Mucosa of descending colon (tissue), 3 donors: ENCODE data around the gene JPT1. TPM values are rescaled to one million over a fixed set of nuclear protein-coding genes. Genes with fewer than 3 reads are reported as not detected.

Experiments used
- ATAC-seq: fragments of 200-7000 bp; cut with Tn5 transposase; one replicate; pipeline ENCODE4 v1.9.1; 2020; ENCODE audit warnings: mild to moderate bottlenecking, moderate library complexity
- DNase-seq, 3 donors: peaks; one replicate each; pipeline ENCODE4 v3.0.0-alpha.2; 2020
- H3K36me3 ChIP-seq: fragments of 200-600 bp; one replicate; pipeline ENCODE4 v1.8.0; 2021; ENCODE audit warnings: low read depth, mild to moderate bottlenecking
- H3K4me1 ChIP-seq: fragments of 200-600 bp; one replicate; pipeline ENCODE4 v1.8.0; 2021; ENCODE audit warnings: low read depth, mild to moderate bottlenecking
- H3K4me3 ChIP-seq: fragments of 200-600 bp; one replicate; pipeline ENCODE4 v1.8.0; 2021; ENCODE audit warnings: mild to moderate bottlenecking
- H3K9me3 ChIP-seq: fragments of 200-600 bp; one replicate; pipeline ENCODE4 v1.8.0; 2021; ENCODE audit warnings: mild to moderate bottlenecking
- intact Hi-C, 2 donors: fragments of 100-400 bp; cut with DNase I in 1 of 2; cut with micrococcal nuclease in 1 of 2; formaldehyde crosslinking; loops; one replicate each; pipeline versions ENCODE4 v1.11.0 to v1.11.1; 2022; cut with DNase I, micrococcal nuclease
- total RNA-seq, 3 donors: library from RNA; stranded (reverse); fragmentation: NEBNext Ultra II Directional in 2 of 3; extraction: Animal tissue kit (Norgen Biotek cat#: 25700) in 2 of 3; gene quantifications; one replicate each; pipeline versions ENCODE4 v1.2.1 to v1.2.4, GENCODE V29; 2021 to 2023
- TF ChIP-seq, protein P1 (sequence below): fragments of 200-600 bp; IDR thresholded peaks from one replicate; pipeline ENCODE4 v1.8.0; 2022; ENCODE audit warnings: antibody characterized with exemption, mild to moderate bottlenecking
- donor health status: DM: no; HTN: no; CAD: no; lungs with moderate emphysema.
- donor health status: DM: no; HTN: no; CAD: no.
- donor health status: DM: no; HTN: yes; CAD: no.

JPT1 gene
- total RNA-seq, 3 donors from 2014 or later = 105 to 314 (median 209) TPM

GRCh38 chr17:75183999-75184884, 29.9 kb upstream of the JPT1 start:
- intact Hi-C loops = no loop called here
- H3K9me3 ChIP-seq = no peaks in the 10 kb centered on the region
- ATAC-seq (no peak), DNase-seq (no peak)
- H3K4me3 ChIP-seq = no peak overlapping the region
- TF ChIP-seq, protein P1, sequence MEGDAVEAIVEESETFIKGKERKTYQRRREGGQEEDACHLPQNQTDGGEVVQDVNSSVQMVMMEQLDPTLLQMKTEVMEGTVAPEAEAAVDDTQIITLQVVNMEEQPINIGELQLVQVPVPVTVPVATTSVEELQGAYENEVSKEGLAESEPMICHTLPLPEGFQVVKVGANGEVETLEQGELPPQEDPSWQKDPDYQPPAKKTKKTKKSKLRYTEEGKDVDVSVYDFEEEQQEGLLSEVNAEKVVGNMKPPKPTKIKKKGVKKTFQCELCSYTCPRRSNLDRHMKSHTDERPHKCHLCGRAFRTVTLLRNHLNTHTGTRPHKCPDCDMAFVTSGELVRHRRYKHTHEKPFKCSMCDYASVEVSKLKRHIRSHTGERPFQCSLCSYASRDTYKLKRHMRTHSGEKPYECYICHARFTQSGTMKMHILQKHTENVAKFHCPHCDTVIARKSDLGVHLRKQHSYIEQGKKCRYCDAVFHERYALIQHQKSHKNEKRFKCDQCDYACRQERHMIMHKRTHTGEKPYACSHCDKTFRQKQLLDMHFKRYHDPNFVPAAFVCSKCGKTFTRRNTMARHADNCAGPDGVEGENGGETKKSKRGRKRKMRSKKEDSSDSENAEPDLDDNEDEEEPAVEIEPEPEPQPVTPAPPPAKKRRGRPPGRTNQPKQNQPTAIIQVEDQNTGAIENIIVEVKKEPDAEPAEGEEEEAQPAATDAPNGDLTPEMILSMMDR = no peak
- H3K4me1 ChIP-seq = peaks cover 8% of the 10 kb centered on the region
- no peaks in the 10 kb centered on the region for H3K36me3 ChIP-seq

GRCh38 chr17:75182569-75183436, 28.5 kb upstream of the JPT1 start, which contains the start of gene SUMO2:
Gene SUMO2, minus strand, starts transcription at chr17:75182959. Its CDS starts 125 bp downstream, at chr17:75182834.
- no peaks in the 10 kb centered on the region for H3K9me3 ChIP-seq
- no peaks in the 10 kb centered on the region for H3K36me3 ChIP-seq
- ATAC-seq = peak; percentile 97
- intact Hi-C loops = no loop called here
- TF ChIP-seq, protein P1 = peak; percentile 46
- H3K4me3 ChIP-seq = peak within 1 kb of the TSS; percentile 87
- peak; percentile 98 for DNase-seq
- H3K4me1 ChIP-seq = peaks cover 8% of the 10 kb centered on the region

DNA sequence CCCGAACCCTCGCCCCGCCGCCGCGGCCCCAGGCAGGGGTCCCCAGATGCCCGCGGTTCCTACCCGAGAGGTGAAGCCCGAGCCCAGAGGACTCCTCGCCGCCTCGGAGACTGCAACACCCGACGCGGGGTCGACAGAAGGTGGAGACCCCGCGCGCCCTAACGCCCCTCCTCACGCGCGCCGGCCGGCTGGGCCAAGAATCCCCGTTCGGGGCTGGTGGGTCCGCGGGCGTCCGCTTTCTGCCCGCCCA, 27.9 kb upstream of the JPT1 start:
- Histone ChIP-seq H3K36me3 (no peaks in the 10 kb centered on the region), H3K4me3 (peak overlapping the region; percentile 87), H3K9me3 (no peaks in the 10 kb centered on the region), H3K4me1 (peaks cover 8% of the 10 kb centered on the region)
- intact Hi-C loops = no loop called here
- DNase-seq = peak in 2 of 3 donors; percentile 56 to 64
- peak; percentile 1 for ATAC-seq
- TF ChIP-seq, protein P1 = no peak

- DNase-seq = peak in 2 of 3 donors; percentile 63 to 64
- Histone ChIP-seq H3K9me3 (no peaks in the 10 kb centered on the region), H3K36me3 (no peaks in the 10 kb centered on the region), H3K4me1 (peaks cover 8% of the 10 kb centered on the region), H3K4me3 (peak overlapping the region; percentile 87)
- ATAC-seq = no peak
- TF ChIP-seq, protein P1 = no peak
- intact Hi-C loops = no loop called here
These were observed 27.5 kb upstream of the JPT1 start for GRCh38 chr17:75181608-75182318.

GRCh38 chr17:75181110-75181509, 26.8 kb upstream of the JPT1 start:
- TF ChIP-seq, protein P1 = no peak
- intact Hi-C loops = no loop called here
- H3K36me3 ChIP-seq = no peaks in the 10 kb centered on the region
- H3K4me3 ChIP-seq = no peak overlapping the region
- ATAC-seq (no peak), DNase-seq (no peak)
- H3K4me1 ChIP-seq = peaks cover 8% of the 10 kb centered on the region
- H3K9me3 ChIP-seq = no peaks in the 10 kb centered on the region
